ENCODE data around the gene ISM1. TPM values are rescaled to one million over a fixed set of nuclear protein-coding genes. Genes with fewer than 3 reads are reported as not detected.

Gene ISM1
- total RNA-seq, 1 donor from 2014 or later = not detected

- no peak overlapping the region for H3K4me3 ChIP-seq (ENCODE audit: low read depth, low read length)
- H3K36me3 ChIP-seq (ENCODE audit: control insufficient read depth, insufficient read depth, low read length) = no peaks in the 10 kb centered on the region
- no peak for FAIRE-seq
- TF ChIP-seq CTCF (IDR thresholded peaks at IDR 0.05; ENCODE audit: insufficient read depth, low read length, severe bottlenecking) = no peak
- DNase-seq (ENCODE audit: low read depth) = no peak
- no peaks in the 10 kb centered on the region for H3K27me3 ChIP-seq (ENCODE audit: control insufficient read depth, insufficient read depth, low read length)
These were observed 101.1 kb downstream of the ISM1 start for GRCh38 chr20:13322198-13322597.

- no peak for TF ChIP-seq CTCF (IDR thresholded peaks at IDR 0.05; ENCODE audit: insufficient read depth, low read length, severe bottlenecking)
- FAIRE-seq = no peak
- H3K27me3 ChIP-seq (ENCODE audit: control insufficient read depth, insufficient read depth, low read length) = no peaks in the 10 kb centered on the region
- DNase-seq (ENCODE audit: low read depth) = no peak
- no peak overlapping the region for H3K4me3 ChIP-seq (ENCODE audit: low read depth, low read length)
- H3K36me3 ChIP-seq (ENCODE audit: control insufficient read depth, insufficient read depth, low read length) = no peaks in the 10 kb centered on the region
These were observed 101.5 kb downstream of the ISM1 start for GRCh38 chr20:13322621-13323020.

- no peak overlapping the region for H3K4me3 ChIP-seq (ENCODE audit: low read depth, low read length)
- H3K27me3 ChIP-seq (ENCODE audit: control insufficient read depth, insufficient read depth, low read length) = no peaks in the 10 kb centered on the region
- H3K36me3 ChIP-seq (ENCODE audit: control insufficient read depth, insufficient read depth, low read length) = no peaks in the 10 kb centered on the region
- FAIRE-seq (no peak), DNase-seq (ENCODE audit: low read depth) (peak; percentile 18)
- peak; percentile 50 for TF ChIP-seq CTCF (IDR thresholded peaks at IDR 0.05; ENCODE audit: insufficient read depth, low read length, severe bottlenecking)
These were observed 104.0 kb downstream of the ISM1 start for GRCh38 chr20:13325033-13325432.

- TF ChIP-seq CTCF (IDR thresholded peaks at IDR 0.05; ENCODE audit: insufficient read depth, low read length, severe bottlenecking) = no peak
- H3K36me3 ChIP-seq (ENCODE audit: control insufficient read depth, insufficient read depth, low read length) = no peaks in the 10 kb centered on the region
- FAIRE-seq = no peak
These were observed 104.8 kb downstream of the ISM1 start for GRCh38 chr20:13325796-13326340.

GRCh38 chr20:13331536-13331935, 110.5 kb downstream of the ISM1 start:
- DNase-seq (ENCODE audit: low read depth) = peak; percentile 50
- H3K4me3 ChIP-seq (ENCODE audit: low read depth, low read length) = no peak overlapping the region
- no peak for FAIRE-seq

More at GRCh38 chr20:13325796-13326340, 104.8 kb downstream of the ISM1 start:
- no peak overlapping the region for H3K4me3 ChIP-seq (ENCODE audit: low read depth, low read length)
- no peak for DNase-seq (ENCODE audit: low read depth)
- no peaks in the 10 kb centered on the region for H3K27me3 ChIP-seq (ENCODE audit: control insufficient read depth, insufficient read depth, low read length)

More at GRCh38 chr20:13331536-13331935, 110.5 kb downstream of the ISM1 start:
- H3K36me3 ChIP-seq (ENCODE audit: control insufficient read depth, insufficient read depth, low read length) = no peaks in the 10 kb centered on the region
- H3K27me3 ChIP-seq (ENCODE audit: control insufficient read depth, insufficient read depth, low read length) = no peaks in the 10 kb centered on the region
- TF ChIP-seq CTCF (IDR thresholded peaks at IDR 0.05; ENCODE audit: insufficient read depth, low read length, severe bottlenecking) = no peak

Measured in bronchial epithelial cell (primary cell).